K562 (cell line): ENCODE data around the gene ZMAT3. TPM values are rescaled to one million over a fixed set of nuclear protein-coding genes. Genes with fewer than 3 reads are reported as not detected.

Experiments used
- ATAC-seq: fragments of 200-7000 bp; cut with Tn5 transposase; 3 replicates; pipeline ENCODE4 v1.9.1; 2020; ENCODE audit warnings: moderate library complexity
- BruUV-seq: library from RNA; stranded (reverse); fragments of 400-500 nt; replicated peaks from 2 replicates; lab custom pipeline; 2021; lab: Mats Ljungman, UMichigan
- CTCF ChIA-PET: fragments of 300-600 bp; formaldehyde crosslinking; extraction: SDS; loops from one replicate; lab custom pipeline; 2021; ENCODE audit warnings: low intra/inter-chr PET ratio; lab: Yijun Ruan, JAX
- POLR2A ChIA-PET: fragments of 300-600, 350-650 bp; sonication (Branson Sonifier 250); formaldehyde crosslinking; extraction: SDS; loops from one replicate; lab custom pipeline; 2021; ENCODE audit warnings: antibody characterized with exemption, inconsistent platforms; lab: Yijun Ruan, JAX
- DNase-seq, 4 experiments: peaks; one replicate each; pipeline versions ENCODE4 v3.0.0 to v3.0.0-alpha.2; 2011 to 2018; ENCODE audit warnings: low spot score in 3 of 4, mixed read lengths in 3 of 4; ENCODE audit errors: extremely low read depth in 1 of 4
- FAIRE-seq: peaks from 2 replicates; lab custom pipeline; 2011; peaks lifted over from hg19 to GRCh38; lab: Jason Lieb, UNC
- H2AFZ ChIP-seq: 2 replicates; pipeline ENCODE4 v1.6.0; 2011; ENCODE audit warnings: low read depth, low read length, control low read depth, inconsistent platforms
- H3K27ac ChIP-seq: fragments of 200-600 bp; 3 replicates; pipeline ENCODE4 v1.8.0; 2011; ENCODE audit warnings: low read depth, mild to moderate bottlenecking, control low read depth, inconsistent platforms, low read length, moderate library complexity, mixed read lengths; ENCODE audit errors: extremely low read depth
- H3K27me3 ChIP-seq, 2 experiments: fragments of 300-600 bp in 1 of 2; 2 replicates in 1 of 2; 3 replicates in 1 of 2; pipeline versions ENCODE4 v1.6.0 to v1.8.0; 2011; ENCODE audit warnings: inconsistent platforms in 2 of 2, low read length in 2 of 2, mild to moderate bottlenecking in 1 of 2, mixed read lengths in 1 of 2, moderate library complexity in 1 of 2; ENCODE audit not compliant: control insufficient read depth in 2 of 2, insufficient read depth in 2 of 2
- H3K36me3 ChIP-seq: fragments of 300-600 bp; 3 replicates; pipeline ENCODE4 v1.8.0; 2011; ENCODE audit warnings: mild to moderate bottlenecking, low read length, inconsistent platforms; ENCODE audit not compliant: control insufficient read depth, insufficient read depth
- H3K4me1 ChIP-seq, 2 experiments: fragments of 200-600 bp in 1 of 2; replicated peaks in 1 of 2; 2 replicates in 1 of 2; 3 replicates in 1 of 2; pipeline versions ENCODE4 v1.5.1 to v1.8.0; 2011; ENCODE audit warnings: inconsistent platforms in 2 of 2, low read length in 2 of 2, mild to moderate bottlenecking in 1 of 2, mixed read lengths in 1 of 2, moderate library complexity in 1 of 2; ENCODE audit not compliant: control insufficient read depth in 2 of 2, insufficient read depth in 2 of 2
- H3K4me2 ChIP-seq: 2 replicates; pipeline ENCODE4 v1.6.1; 2011; ENCODE audit warnings: low read length, control low read depth, inconsistent platforms, mixed read lengths; ENCODE audit not compliant: insufficient read depth
- H3K4me3 ChIP-seq: fragments of 200-600 bp; sonication (generic), shearing (Covaris generic); 2 replicates; pipeline ENCODE4 v1.5.1; 2016; ENCODE audit warnings: control low read depth, inconsistent platforms
- H3K79me2 ChIP-seq: fragments of 200-600 bp; 3 replicates; pipeline ENCODE4 v1.8.0; 2011; ENCODE audit warnings: low read length, inconsistent platforms; ENCODE audit not compliant: control insufficient read depth, insufficient read depth
- H3K9ac ChIP-seq, 2 experiments: 2 replicates each; pipeline versions ENCODE4 v1.6.0 to v1.6.1; 2011; ENCODE audit warnings: low read depth in 2 of 2, low read length in 2 of 2, control low read depth in 1 of 2, inconsistent platforms in 1 of 2, mild to moderate bottlenecking in 1 of 2, mixed read lengths in 1 of 2; ENCODE audit not compliant: insufficient read depth in 1 of 2
- H3K9me1 ChIP-seq: one replicate; pipeline ENCODE4 v1.6.0; 2011; ENCODE audit warnings: inconsistent platforms, mild to moderate bottlenecking, low read length, moderate library complexity; ENCODE audit not compliant: control insufficient read depth, insufficient read depth
- H3K9me3 ChIP-seq: replicated peaks from 2 replicates; pipeline ENCODE4 v1.5.1; 2011; ENCODE audit warnings: low read depth, low read length, inconsistent platforms; ENCODE audit not compliant: control insufficient read depth, insufficient read depth
- H4K20me1 ChIP-seq: replicated peaks from 2 replicates; pipeline ENCODE4 v1.6.1; 2011; ENCODE audit warnings: low read length, inconsistent platforms, mixed read lengths; ENCODE audit not compliant: control insufficient read depth, insufficient read depth
- CBX3 ChIP-seq, 2 experiments: IDR thresholded peaks; 1 replicate in 1 of 2; 2 replicates in 1 of 2; pipeline ENCODE4 v1.6.1; 2012; ENCODE audit warnings: inconsistent platforms in 2 of 2, low read length in 2 of 2, borderline replicate concordance in 1 of 2, control low read depth in 1 of 2
- NFIC ChIP-seq: fragments of 450-650 bp; IDR thresholded peaks from 2 replicates; pipeline ENCODE4 v1.6.1; 2017; ENCODE audit warnings: mild to moderate bottlenecking, inconsistent platforms
- NFIX ChIP-seq: fragments of 250-450 bp; sonication (Bioruptor Pico); IDR thresholded peaks from 2 replicates; pipeline ENCODE4 v1.4.0; 2020; ENCODE audit warnings: low read depth, mild to moderate bottlenecking, moderate library complexity
- TAF9B ChIP-seq: fragments of 450-650 bp; IDR thresholded peaks from 2 replicates; pipeline ENCODE4 v1.6.1; 2018; ENCODE audit warnings: mild to moderate bottlenecking; ENCODE audit not compliant: partially characterized antibody
- ZFP30 ChIP-seq: fragments of 250-450 bp; sonication (Bioruptor Pico); IDR thresholded peaks from 2 replicates; pipeline ENCODE4 v1.8.0; 2022; ENCODE audit warnings: moderate library complexity, mild to moderate bottlenecking, inconsistent platforms, borderline replicate concordance
- WGBS: fragments of 100-300 bp; shearing (Covaris generic); methylation state at CpG from one replicate; pipeline ENCODE4 v1.1.6; 2016; ENCODE audit warnings: low coverage, mixed read lengths; ENCODE audit not compliant: insufficient coverage; ENCODE audit errors: missing lambda C conversion rate; 5-methylcytosine and 5-hydroxymethylcytosine counted together
- in situ Hi-C: fragments of 300-500 bp; cut with MboI; formaldehyde crosslinking; loops from 4 replicates; pipeline ENCODE4 v1.15.0; 2018; ENCODE audit warnings: inconsistent platforms, mixed read lengths
- intact Hi-C: fragments of 100-400 bp; cut with micrococcal nuclease; formaldehyde crosslinking; loops from 2 replicates; pipeline ENCODE4 v1.14.2; 2022
- polyA plus RNA-seq, 8 experiments: library from polyadenylated mRNA; depleted of rRNA in 4 of 8; stranded (reverse) in 5 of 8; unstranded in 3 of 8; fragments of >200 nt; fragmentation: Nextera tagmentation in 2 of 8; fragmentation: Illumina TruSeq in 1 of 8; extraction: Ambion mirVana in 2 of 8; extraction: Trizol in 1 of 8; gene quantifications; 2 replicates each; pipeline versions ENCODE4 v1.2.1 to v1.2.3, GENCODE V29; 2011 to 2014; ENCODE audit warnings: inconsistent platforms in 1 of 8, missing spikeins in 1 of 8
- total RNA-seq, 7 experiments: library from RNA; depleted of rRNA in 6 of 7; stranded (reverse); fragments of >200 nt in 6 of 7; fragmentation: Illumina TruSeq in 2 of 7; extraction: Trizol in 2 of 7; gene quantifications; 2 replicates each; pipeline versions ENCODE4 v1.2.1 to v1.2.3, GENCODE V29; 2011 to 2021; ENCODE audit warnings: low replicate concordance in 1 of 7

The ZMAT3 gene
- total and polyA plus RNA-seq, 9 of the 15 experiments (the other 6 are each of a cell fraction or from before 2014, with no cell fraction given), result 0.87 to 5.1 (median 3.9) TPM

GRCh38 chr3:179067839-179068238, 3.8 kb downstream of the ZMAT3 start:
- Histone ChIP-seq H3K9ac (no peak overlapping the region), H3K4me1 (peaks cover 5 to 17% of the 10 kb centered on the region in 2 experiments; a peak in 3 of 5 replicates), H2AFZ (no peak overlapping the region), H3K36me3 (peaks cover 16% of the 10 kb centered on the region; the same call in 2 of the 3 replicates), H3K4me3 (no peak overlapping the region), H3K9me1 (no peaks in the 10 kb centered on the region), H3K27me3 (no peaks in the 10 kb centered on the region), H3K79me2 (peaks cover 24% of the 10 kb centered on the region; the same call in 2 of the 3 replicates), H3K9me3 (no peaks in the 10 kb centered on the region), H4K20me1 (no peaks in the 10 kb centered on the region), H3K4me2 (no peak overlapping the region), H3K27ac (no peak overlapping the region)
- POLR2A ChIA-PET, result no interaction called here
- intact Hi-C loops, result loop anchor here (2.0 kb wide), 2 partner anchors 33 to 493 kb away; no protein-coding TSS in a partner anchor
- CTCF ChIA-PET, result interaction anchor here (2.8 kb wide), 1 partner anchor 248 kb away, joined by 25 read pairs; no protein-coding TSS in a partner anchor
- BruUV-seq, result no TSS peak
- DNase-seq (no peak), FAIRE-seq (no peak), ATAC-seq (no peak)
- in situ Hi-C loops, result no loop called here
- WGBS, result 42% methylated on average over 4 of the region's 4 CpGs
- TF ChIP-seq NFIC, result peak; percentile 92
- TF ChIP-seq CBX3 (IDR thresholded peaks at IDR 0.05; ENCODE audit: borderline replicate concordance in 1 of 2, low read length in 2 of 2), result no peak
- TF ChIP-seq NFIX (CRISPR knock-in tag), result peak; percentile 37; the same call in 1 of the 2 replicates

- no peak overlapping the region for H3K4me2 ChIP-seq
- no peak overlapping the region for H3K27ac ChIP-seq
- ATAC-seq (no peak), FAIRE-seq (no peak), DNase-seq (no peak)
- in situ Hi-C loops, result no loop called here
- no peaks in the 10 kb centered on the region for H3K9me3 ChIP-seq
- CTCF ChIA-PET, result no interaction called here
- H3K4me3 ChIP-seq, result no peak overlapping the region
- POLR2A ChIA-PET, result no interaction called here
- no peaks in the 10 kb centered on the region for H4K20me1 ChIP-seq
- H3K4me1 ChIP-seq, result peaks cover 5 to 13% of the 10 kb centered on the region in 2 experiments; a peak in 3 of 5 replicates
- H3K79me2 ChIP-seq, result peaks cover 24% of the 10 kb centered on the region; the same call in 2 of the 3 replicates
- no peak overlapping the region for H3K9ac ChIP-seq
- H3K36me3 ChIP-seq, result peaks cover 18% of the 10 kb centered on the region; the same call in 2 of the 3 replicates
- no peak overlapping the region for H2AFZ ChIP-seq
- 88% methylated on average over 1 of the region's 1 CpG for WGBS
- BruUV-seq, result no TSS peak
- no peaks in the 10 kb centered on the region for H3K9me1 ChIP-seq
- intact Hi-C loops, result no loop called here
- H3K27me3 ChIP-seq, result no peaks in the 10 kb centered on the region
- TF ChIP-seq ZFP30 (CRISPR knock-in tag) (no peak), TAF9B (no peak)
These were observed 4.3 kb downstream of the ZMAT3 start for GRCh38 chr3:179067291-179067690.
